ENCODE results near the gene EHMT2.
A peak's percentile ranks its signal among the peaks of the same experiment; 100 is the strongest.
"Not testable (repeated sequence)": the region's sequence is repeated elsewhere in the genome, so short reads cannot be mapped to it uniquely, and the experiment has no call there.

The EHMT2 gene

DNA sequence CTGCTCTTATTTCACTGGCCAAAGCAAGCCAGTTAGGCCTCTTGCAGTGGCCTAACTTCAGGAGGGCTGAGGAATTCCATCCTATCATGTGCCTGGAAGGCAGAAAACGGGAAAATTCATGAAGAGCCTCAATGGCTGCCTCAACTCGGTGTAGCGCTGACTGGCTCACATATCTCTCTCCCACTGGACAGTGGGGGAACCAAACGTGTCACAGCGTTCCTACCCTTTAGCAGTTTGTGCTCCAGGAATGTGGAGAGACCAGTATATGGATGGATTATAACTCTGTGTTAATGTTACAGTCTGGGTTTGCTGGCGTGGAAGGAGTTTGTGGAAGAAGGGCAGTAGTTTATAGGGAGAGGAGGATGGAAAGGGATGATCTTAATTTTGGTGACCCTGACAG is 18.3 kb upstream of the EHMT2 start:
- TF ChIP-seq, protein P1, sequence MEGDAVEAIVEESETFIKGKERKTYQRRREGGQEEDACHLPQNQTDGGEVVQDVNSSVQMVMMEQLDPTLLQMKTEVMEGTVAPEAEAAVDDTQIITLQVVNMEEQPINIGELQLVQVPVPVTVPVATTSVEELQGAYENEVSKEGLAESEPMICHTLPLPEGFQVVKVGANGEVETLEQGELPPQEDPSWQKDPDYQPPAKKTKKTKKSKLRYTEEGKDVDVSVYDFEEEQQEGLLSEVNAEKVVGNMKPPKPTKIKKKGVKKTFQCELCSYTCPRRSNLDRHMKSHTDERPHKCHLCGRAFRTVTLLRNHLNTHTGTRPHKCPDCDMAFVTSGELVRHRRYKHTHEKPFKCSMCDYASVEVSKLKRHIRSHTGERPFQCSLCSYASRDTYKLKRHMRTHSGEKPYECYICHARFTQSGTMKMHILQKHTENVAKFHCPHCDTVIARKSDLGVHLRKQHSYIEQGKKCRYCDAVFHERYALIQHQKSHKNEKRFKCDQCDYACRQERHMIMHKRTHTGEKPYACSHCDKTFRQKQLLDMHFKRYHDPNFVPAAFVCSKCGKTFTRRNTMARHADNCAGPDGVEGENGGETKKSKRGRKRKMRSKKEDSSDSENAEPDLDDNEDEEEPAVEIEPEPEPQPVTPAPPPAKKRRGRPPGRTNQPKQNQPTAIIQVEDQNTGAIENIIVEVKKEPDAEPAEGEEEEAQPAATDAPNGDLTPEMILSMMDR (IDR thresholded peaks at IDR 0.05; ENCODE audit: low read length, missing control alignments), result no peak
- no peak for DNase-seq (ENCODE audit: low read depth)
- no peak overlapping the region for H3K4me3 ChIP-seq (replicated peaks; ENCODE audit: low read depth, low read length)

DNA sequence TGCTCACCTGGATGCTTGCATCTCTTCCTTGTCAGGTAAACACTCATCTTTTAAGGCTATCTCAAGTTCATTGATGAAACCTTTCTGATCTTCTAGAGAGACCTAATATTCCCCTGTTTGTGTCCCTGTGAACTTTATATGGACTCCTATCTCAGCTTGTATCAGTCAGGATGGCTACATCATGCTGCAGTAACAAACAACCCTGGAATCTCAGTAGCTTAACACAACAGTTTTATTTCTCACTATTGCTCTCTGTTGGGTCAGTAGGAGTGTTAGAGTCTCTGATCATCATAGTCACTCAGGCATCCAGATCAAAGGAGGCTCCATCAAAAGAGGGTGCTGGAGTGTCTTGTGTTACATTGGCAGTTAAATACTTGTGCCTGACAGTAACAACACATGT is 17.9 kb upstream of the EHMT2 start:
- no peak overlapping the region for H3K4me3 ChIP-seq (replicated peaks; ENCODE audit: low read depth, low read length)
- TF ChIP-seq, protein P1 (IDR thresholded peaks at IDR 0.05; ENCODE audit: low read length, missing control alignments), result no peak
- no peak for DNase-seq (ENCODE audit: low read depth)

DNA sequence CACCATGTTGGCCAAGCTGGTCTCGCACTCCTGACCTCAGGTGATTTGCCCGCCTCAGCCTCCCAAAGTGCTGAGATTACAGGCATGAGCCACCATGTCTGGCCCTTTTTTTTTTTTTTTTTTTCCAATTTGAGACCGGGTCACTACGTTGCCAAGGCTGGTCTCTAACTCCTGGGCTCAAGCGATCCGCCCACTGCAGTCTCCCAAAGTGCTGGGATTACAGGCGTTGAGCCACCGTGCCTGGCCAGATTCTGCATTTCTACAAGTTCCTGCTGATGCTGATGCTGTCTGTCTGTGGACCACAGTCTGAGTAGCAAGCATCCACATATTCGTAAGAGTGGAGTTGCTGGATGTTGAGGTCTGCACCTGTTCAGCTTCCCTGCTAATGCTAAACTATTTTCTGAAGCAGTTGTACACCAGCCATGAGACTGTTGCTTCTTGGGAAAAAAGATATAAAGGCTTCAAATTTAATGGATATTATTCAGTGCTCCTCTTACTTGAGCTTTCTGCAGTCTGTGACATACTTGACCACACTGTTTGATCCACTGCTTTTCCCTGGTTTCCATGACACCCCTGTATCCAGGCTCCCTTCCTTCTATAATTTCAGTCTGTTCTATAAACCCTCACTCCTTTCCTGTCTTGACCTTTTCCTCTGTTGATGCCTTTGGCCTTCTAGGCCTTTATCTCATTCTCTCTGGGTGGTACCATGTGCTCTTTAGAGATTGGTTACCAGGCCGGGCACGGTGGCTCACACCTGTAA is 14.5 kb upstream of the EHMT2 start:
- DNase-seq (ENCODE audit: low read depth), result no peak
- TF ChIP-seq, protein P1 (IDR thresholded peaks at IDR 0.05; ENCODE audit: low read length, missing control alignments), result no peak
- H3K4me3 ChIP-seq (replicated peaks; ENCODE audit: low read depth, low read length), result no peak overlapping the region

DNA sequence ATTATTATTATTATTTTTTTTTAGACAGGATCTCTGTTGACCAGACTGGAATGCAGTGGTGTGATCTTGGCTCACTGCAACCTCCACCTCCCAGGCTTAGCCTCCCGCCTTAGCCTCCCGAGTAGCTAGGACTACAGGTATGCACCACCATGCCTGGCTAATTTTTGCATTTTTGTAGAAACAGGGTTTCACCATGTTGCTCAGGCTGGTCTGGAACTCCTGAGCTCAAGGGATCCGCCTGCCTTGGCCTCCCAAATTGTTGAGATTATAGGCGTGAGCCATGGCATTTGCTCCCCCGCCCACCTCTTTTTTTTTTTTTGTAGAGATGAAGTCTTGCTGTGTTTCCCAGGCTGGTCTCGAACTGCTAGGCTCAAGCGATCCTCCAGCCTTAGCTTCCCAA is 11.8 kb upstream of the EHMT2 start:
- DNase-seq (ENCODE audit: low read depth); H3K4me3 ChIP-seq (replicated peaks; ENCODE audit: low read depth, low read length): not testable (repeated sequence)

DNA sequence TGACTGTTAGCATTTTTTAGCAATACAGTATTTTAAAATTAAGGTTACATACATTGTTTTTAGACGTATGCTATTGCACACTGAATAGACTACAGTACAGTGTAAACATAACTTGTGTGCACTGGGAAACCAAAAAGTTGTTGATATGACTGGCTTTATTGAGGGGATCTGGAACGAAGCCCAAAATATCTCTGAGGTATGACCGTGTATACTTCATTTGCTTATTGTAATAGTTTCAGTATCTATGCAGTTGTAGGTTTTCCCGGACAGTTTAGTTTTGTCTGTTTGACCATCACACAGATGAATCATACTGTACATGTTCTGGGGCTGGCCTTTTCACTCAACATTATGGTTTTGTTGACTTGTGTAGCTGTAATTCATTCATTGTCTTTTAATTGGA is 11.3 kb upstream of the EHMT2 start:
- DNase-seq (ENCODE audit: low read depth), result peak; percentile 50
- no peak overlapping the region for H3K4me3 ChIP-seq (replicated peaks; ENCODE audit: low read depth, low read length)
- TF ChIP-seq, protein P1 (IDR thresholded peaks at IDR 0.05; ENCODE audit: low read length, missing control alignments), result no peak

DNA sequence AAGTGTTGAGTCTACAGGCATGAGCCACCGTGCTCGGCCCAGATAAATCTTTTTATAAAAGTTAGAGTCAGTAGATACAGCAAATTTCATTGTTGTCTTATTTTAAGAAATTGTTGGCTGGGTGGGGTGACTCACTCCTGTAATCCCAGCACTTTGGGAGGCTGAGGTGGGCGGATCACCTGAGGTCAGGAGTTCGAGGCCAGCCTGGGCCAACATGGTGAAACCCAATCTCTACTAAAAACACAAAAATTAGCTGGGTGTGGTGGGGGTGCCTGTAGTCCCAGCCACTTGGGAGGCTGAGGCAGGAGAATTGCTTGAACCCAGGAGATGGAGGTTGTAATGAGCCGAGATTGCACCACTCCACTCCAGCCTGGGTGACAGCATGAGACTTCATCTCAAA is 10.8 kb upstream of the EHMT2 start:
- H3K4me3 ChIP-seq (replicated peaks; ENCODE audit: low read depth, low read length); DNase-seq (ENCODE audit: low read depth): not testable (repeated sequence)

DNA sequence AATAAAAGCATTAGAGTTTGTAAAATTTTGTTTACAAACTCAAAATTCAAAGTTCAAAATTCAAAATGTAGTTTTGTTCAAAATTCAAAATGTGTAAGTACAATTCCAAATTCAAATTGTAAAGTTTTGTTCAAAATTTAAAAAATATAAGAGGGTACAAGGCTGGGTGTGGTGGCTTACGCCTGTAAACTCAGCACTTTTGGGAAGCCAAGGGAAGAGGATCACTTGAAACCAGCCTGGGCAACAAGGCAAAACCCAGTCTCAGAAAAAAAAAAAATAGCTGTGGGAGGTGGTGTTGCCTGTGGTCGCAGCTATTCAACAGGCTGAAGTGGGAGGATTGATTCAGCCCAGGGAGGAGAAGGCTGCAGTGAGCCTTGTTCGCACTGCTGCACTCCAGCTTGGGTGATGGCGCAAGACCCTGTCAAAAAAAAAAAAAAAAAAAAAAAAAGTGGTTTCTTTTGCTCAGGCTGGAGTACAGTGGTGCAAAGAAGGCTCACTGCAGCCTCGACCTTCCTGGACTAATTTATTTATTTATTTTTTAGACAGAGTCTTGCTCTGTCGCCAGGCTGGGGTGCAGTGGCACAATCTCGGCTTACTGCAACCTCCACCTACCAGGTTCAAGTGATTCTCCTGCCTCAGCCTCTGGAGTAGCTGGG is 9.8 kb upstream of the EHMT2 start:
- H3K4me3 ChIP-seq (replicated peaks; ENCODE audit: low read depth, low read length), result no peak overlapping the region
- peak; percentile 96 for DNase-seq (ENCODE audit: low read depth)

DNA sequence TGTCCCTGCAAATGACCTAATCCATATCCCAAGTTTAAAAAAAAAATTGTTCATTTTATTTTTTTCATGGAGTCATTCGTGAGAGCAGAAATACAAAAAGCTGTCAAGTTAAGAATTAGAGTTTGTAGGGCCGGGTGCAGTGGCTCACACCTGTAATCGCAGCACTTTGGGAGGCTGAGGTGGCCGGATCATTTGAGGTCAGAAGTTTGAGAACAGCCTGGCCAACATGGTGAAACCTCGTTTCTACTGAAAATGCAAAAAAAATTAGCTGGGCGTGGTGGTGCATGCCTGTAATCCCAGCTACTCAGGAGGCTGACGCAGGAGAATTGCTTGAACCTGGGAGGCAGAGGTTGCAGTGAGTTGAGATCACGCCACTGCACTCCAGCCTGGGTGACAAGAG is 9.2 kb upstream of the EHMT2 start:
- DNase-seq (ENCODE audit: low read depth); H3K4me3 ChIP-seq (replicated peaks; ENCODE audit: low read depth, low read length): not testable (repeated sequence)

More for the DNA sequence above, 9.8 kb upstream of the EHMT2 start:
- TF ChIP-seq, protein P1 (IDR thresholded peaks at IDR 0.05; ENCODE audit: low read length, missing control alignments), result no peak

All from fibroblast of pulmonary artery (primary cell).